Epithelial cell of proximal tubule (primary cell): Measurements from ENCODE around the gene STX16. TPM values are rescaled to one million over a fixed set of nuclear protein-coding genes. Genes with fewer than 3 reads are reported as not detected.

Experiments used
- DNase-seq: peaks from one replicate; pipeline ENCODE4 v3.0.0-alpha.2; 2011; ENCODE audit warnings: low read depth
- H3K4me3 ChIP-seq: 2 replicates; pipeline ENCODE4 v1.5.1; 2011; ENCODE audit warnings: low read depth, mild to moderate bottlenecking, low read length
- CTCF ChIP-seq: conservative IDR thresholded peaks from 2 replicates; pipeline ENCODE4 v1.5.1; 2012; ENCODE audit warnings: low read depth, mild to moderate bottlenecking, low read length
- total RNA-seq: library from RNA; depleted of rRNA; stranded (reverse); fragments of >200 nt; gene quantifications from 2 replicates; pipeline ENCODE4 v1.2.3, GENCODE V29; 2015

Gene STX16
- total RNA-seq, 1 donor from 2014 or later, result 14.4 TPM

GRCh38 chr20:58713801-58714339, 62.8 kb downstream of the STX16 start:
- DNase-seq, result no peak
- no peak for TF ChIP-seq CTCF
- H3K4me3 ChIP-seq, result no peak overlapping the region

- no peak for DNase-seq
- TF ChIP-seq CTCF, result no peak
- no peak overlapping the region for H3K4me3 ChIP-seq
Measured at GRCh38 chr20:58714340-58714922, 63.3 kb downstream of the STX16 start.

GRCh38 chr20:58714923-58715351, 63.9 kb downstream of the STX16 start:
- no peak overlapping the region for H3K4me3 ChIP-seq
- TF ChIP-seq CTCF, result no peak
- DNase-seq, result no peak

GRCh38 chr20:58715391-58715800, 64.3 kb downstream of the STX16 start:
- TF ChIP-seq CTCF, result no peak
- no peak overlapping the region for H3K4me3 ChIP-seq
- no peak for DNase-seq

GRCh38 chr20:58715801-58716475, 64.9 kb downstream of the STX16 start:
- DNase-seq, result no peak
- no peak overlapping the region for H3K4me3 ChIP-seq
- no peak for TF ChIP-seq CTCF

GRCh38 chr20:58716476-58717277, 65.6 kb downstream of the STX16 start:
- no peak for DNase-seq
- TF ChIP-seq CTCF, result no peak
- H3K4me3 ChIP-seq, result no peak overlapping the region
